Activated CD4-positive, CD25-positive, alpha-beta regulatory T cell treated with anti-CD3 and anti-CD28 coated beads, Interleukin-2, amount 50 U/mL, for 24 hours (primary cell): ENCODE measurements around the gene MTERF4.

ENCODE experiments used
- ATAC-seq, 2 donors: fragments of 150-1000 bp; cut with Tn5 transposase; one replicate each; pipeline ENCODE4 v1.10.0; 2021; ENCODE audit warnings: mild to moderate bottlenecking in 1 of 2, moderate library complexity in 1 of 2

Gene MTERF4

DNA sequence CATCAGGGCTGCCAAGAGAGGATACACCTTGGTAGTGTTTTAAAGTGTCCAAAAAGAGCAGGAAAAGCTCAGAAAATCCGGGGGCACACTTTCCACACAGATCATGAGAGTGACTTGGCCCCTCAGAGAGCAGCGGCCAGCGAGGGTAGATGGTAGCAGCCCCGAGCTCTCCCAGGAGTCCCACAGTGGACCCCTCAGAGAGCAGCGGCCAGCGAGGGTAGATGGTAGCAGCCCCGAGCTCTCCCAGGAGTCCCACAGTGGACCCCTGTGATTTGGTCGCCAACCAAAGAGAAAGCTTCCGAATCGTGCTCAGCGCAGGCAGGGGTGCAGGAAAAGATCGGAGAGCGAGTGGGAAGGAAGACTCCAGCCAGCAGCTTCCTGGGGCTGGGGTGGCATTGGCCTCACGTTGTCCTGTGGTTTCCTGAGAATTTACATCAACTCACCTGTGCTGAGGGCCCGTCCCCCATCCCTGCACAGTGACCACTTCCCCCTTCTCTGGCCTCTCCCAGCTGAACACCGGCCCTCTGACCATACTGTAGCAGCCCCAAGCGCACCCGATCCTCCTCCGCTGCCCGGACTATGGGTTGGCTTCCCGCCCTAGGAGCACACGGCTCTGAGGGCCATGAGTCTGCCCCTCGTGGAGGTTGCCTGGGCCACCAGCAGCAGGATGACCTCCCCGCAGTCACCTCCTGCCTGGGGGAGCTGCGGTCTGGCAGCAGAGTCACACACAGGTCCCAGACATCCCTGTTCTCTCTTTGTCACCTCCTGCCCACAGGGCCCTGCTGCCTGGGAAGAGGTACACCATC lies 33.7 kb downstream of the MTERF4 start:
- no peak for ATAC-seq

- no peak for ATAC-seq
Observed at GRCh38 chr2:241067501-241068135, 34.5 kb downstream of the MTERF4 start.

GRCh38 chr2:241066893-241067341 lies 35.2 kb downstream of the MTERF4 start:
- ATAC-seq, result no peak

GRCh38 chr2:241066171-241066892 lies 35.8 kb downstream of the MTERF4 start:
- no peak for ATAC-seq

- no peak for ATAC-seq
Observed at GRCh38 chr2:241065355-241065803, 36.7 kb downstream of the MTERF4 start.

DNA sequence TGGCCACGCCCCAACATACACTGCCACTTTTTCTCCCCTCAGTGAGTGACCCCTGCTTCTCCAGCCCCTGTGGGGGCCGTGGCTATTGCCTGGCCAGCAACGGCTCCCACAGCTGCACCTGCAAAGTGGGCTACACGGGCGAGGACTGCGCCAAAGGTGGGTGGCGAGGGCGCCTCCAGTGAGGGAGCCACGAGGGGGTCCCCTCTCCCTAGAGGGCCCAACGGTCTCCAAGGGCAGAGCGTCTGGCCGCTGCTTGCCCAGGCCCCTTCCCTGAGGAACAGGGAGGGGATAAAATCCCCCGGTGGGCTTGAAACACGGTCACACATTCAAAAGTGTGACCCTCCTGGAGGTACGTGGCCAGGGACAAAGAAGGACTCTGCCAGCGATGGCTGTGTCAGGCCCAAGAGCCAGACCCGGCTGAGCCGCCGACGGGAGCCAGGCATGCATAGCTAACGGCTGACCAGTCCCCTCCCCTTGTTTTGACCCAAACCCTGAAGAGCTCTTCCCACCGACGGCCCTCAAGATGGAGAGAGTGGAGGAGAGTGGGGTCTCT lies 37.2 kb downstream of the MTERF4 start:
- ATAC-seq, result no peak

- ATAC-seq, result peak; percentile 62 to 69
Observed at GRCh38 chr2:241064008-241064801, 37.9 kb downstream of the MTERF4 start.

- no peak for ATAC-seq
Observed at GRCh38 chr2:241063587-241063986, 38.5 kb downstream of the MTERF4 start.

DNA sequence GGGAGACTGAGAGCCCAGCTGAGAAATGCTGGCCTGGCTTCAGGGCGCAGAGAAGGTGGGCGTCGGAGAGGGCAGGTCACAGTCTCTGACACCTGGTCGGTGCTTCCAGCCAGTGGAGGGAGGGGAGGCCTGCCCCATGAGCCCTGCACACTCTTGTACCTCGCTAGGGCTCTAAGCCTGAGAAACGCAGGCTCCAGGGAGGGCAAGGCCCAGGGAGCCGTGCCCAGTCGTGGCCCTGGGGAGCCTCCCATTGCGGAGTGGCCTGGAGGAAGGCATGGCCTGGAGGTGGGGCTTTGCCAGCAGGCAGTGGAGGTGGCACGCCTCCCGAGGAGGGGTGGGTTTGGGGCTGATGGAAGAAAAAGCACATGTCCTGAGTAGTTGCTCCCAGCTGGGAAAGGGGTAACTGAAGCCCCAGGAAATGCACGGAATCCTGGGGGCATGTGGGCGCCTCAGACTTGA lies 39.0 kb downstream of the MTERF4 start:
- no peak for ATAC-seq

DNA sequence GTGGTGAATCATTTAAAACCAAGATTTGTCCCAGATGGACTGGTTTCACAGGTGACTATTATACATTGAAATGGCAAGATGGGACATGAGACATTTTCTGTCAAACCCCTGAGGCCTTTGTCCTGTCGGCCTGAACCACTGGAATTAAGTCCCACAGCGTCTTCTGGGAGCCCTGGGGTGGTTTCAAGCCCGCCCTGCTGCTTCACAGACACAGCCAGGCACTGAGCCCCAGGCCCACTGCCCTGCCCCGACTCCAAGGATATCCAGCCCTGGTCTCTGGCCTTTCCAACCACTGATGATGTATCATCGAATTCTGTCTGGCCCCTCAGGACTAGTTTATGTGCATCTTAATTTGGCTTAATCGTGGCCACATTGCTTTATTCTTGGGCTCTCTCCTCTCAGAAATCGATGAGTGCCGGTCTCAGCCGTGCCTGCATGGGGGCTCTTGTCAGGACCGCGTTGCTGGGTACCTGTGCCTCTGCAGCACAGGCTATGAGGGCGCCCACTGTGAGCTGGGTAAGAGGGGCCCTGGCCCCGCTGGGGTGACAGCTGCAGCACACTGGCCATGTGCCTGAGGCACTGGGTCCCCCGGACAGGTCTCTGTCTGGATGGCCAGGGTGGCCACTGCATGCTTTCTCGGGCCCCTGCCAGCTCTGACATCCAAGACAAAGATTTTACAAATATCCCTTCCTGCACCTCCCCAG lies 39.5 kb downstream of the MTERF4 start:
- ATAC-seq, result no peak

DNA sequence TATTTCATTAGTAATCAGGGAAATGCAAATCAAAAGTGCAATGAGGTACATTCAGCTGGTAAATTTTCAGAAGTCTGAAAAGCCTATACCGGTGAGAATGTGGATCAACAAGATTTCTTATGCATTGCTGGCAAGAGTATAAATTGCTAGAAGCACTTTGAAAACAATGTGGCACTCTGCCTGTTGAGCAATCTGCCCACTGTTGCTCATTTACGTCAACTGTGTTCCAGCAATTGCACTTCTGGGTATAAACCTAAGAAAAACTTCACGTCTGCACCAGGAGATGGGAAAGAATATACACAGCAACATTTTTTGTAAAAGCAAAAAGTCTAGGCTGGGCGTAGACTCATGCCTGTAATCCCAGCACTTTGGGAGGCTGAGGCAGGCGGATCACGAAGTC lies 40.8 kb downstream of the MTERF4 start:
- no peak for ATAC-seq

- ATAC-seq, result no peak
Observed at GRCh38 chr2:241053576-241054251, 48.4 kb downstream of the MTERF4 start.

GRCh38 chr2:241052677-241053360 lies 49.3 kb downstream of the MTERF4 start:
- ATAC-seq, result no peak

- no peak for ATAC-seq
Observed at GRCh38 chr2:241051578-241052487, 50.3 kb downstream of the MTERF4 start.

GRCh38 chr2:241050624-241051577 lies 51.2 kb downstream of the MTERF4 start:
- no peak for ATAC-seq

- ATAC-seq, result no peak
Observed at GRCh38 chr2:241049739-241050623, 52.1 kb downstream of the MTERF4 start.

- ATAC-seq, result no peak
Observed at GRCh38 chr2:241048949-241049343, 53.1 kb downstream of the MTERF4 start.
